ENCODE data around the gene ABR. TPM values are rescaled to one million over a fixed set of nuclear protein-coding genes. Genes with fewer than 3 reads are reported as not detected.

Gene ABR
- total and polyA plus RNA-seq, 4 donors, result 41.8 to 172 (median 120) TPM

GRCh38 chr17:964876-965275 is 214.9 kb downstream of the ABR start:
- Histone ChIP-seq H3K4me1 (ENCODE audit: control insufficient read depth in 1 of 2, insufficient read depth in 2 of 2, low read length in 2 of 2) (no peaks in the 10 kb centered on the region), H3K36me3 (ENCODE audit: control insufficient read depth in 1 of 2, insufficient read depth in 2 of 2, low read length in 1 of 2) (no peaks in the 10 kb centered on the region), H3K27ac (ENCODE audit: low read depth in 1 of 2, low read length in 2 of 2) (no peak overlapping the region), H3K27me3 (ENCODE audit: control insufficient read depth in 1 of 2, insufficient read depth in 2 of 2, low read length in 1 of 2) (no peaks in the 10 kb centered on the region), H3K9me3 (ENCODE audit: control insufficient read depth, low read length) (no peaks in the 10 kb centered on the region), H3K4me3 (ENCODE audit: low read length in 2 of 2) (no peak overlapping the region)
- no peak for ATAC-seq (ENCODE audit: low FRiP score)
- intact Hi-C loops (cut with DNase I), result no loop called here
- 58 to 66% methylated on average over 14 of the region's 14 CpGs for WGBS, 2 donors
- DNase-seq, result no peak

DNA sequence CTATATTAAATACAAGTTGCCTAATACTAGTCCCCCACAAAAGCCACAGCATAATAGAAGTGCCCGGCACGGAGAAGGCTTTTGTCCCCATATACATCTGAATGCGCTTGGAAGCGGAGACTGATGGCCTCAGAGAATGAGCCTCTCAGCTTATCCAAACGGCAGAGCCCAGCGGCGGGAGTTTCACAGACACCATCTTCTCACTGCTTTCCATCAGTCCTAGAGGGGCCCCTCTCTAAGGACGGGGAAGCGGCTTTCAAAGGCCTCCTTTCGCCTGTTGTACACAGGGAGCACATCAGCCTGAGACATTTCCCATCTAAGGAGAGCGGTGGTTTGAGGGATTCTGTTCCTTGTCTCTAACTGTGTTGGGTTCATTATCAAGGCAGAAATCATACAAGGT is 217.1 kb downstream of the ABR start:
- DNase-seq (no peak), ATAC-seq (ENCODE audit: low FRiP score) (no peak)
- H3K4me3 ChIP-seq (ENCODE audit: low read length in 2 of 2), result no peak overlapping the region
- no peak overlapping the region for H3K27ac ChIP-seq (ENCODE audit: low read depth in 1 of 2, low read length in 2 of 2)
- no peaks in the 10 kb centered on the region for H3K36me3 ChIP-seq (ENCODE audit: control insufficient read depth in 1 of 2, insufficient read depth in 2 of 2, low read length in 1 of 2)
- no peaks in the 10 kb centered on the region for H3K27me3 ChIP-seq (ENCODE audit: control insufficient read depth in 1 of 2, insufficient read depth in 2 of 2, low read length in 1 of 2)
- H3K4me1 ChIP-seq (ENCODE audit: control insufficient read depth in 1 of 2, insufficient read depth in 2 of 2, low read length in 2 of 2), result no peaks in the 10 kb centered on the region
- no peaks in the 10 kb centered on the region for H3K9me3 ChIP-seq (ENCODE audit: control insufficient read depth, low read length)
- intact Hi-C loops (cut with DNase I), result no loop called here
- 84 to 85% methylated on average over 11 of the region's 11 CpGs for WGBS, 2 donors

DNA sequence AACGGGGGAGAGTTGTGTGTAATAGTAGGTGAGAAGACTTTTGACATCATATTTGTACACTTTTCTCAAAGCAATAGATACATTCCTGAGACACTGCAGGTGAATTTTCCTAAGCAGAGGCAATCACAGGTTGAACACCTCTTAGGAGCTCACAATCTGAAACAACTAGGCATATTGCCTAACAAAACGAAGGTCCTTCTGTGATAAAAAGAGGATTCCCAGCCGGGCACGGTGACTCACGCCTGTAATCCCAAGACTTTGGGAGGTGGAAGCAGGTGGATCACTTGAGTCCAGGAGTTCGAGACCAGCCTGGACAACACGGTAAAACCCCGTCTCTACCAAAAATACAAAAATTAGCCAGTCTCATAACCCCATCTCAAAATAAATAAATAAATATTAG is 217.6 kb downstream of the ABR start:
- no peaks in the 10 kb centered on the region for H3K27me3 ChIP-seq (ENCODE audit: control insufficient read depth in 1 of 2, insufficient read depth in 2 of 2, low read length in 1 of 2)
- ATAC-seq (ENCODE audit: low FRiP score) (no peak), DNase-seq (no peak)
- H3K4me3 ChIP-seq (ENCODE audit: low read length in 2 of 2), result no peak overlapping the region
- no peaks in the 10 kb centered on the region for H3K9me3 ChIP-seq (ENCODE audit: control insufficient read depth, low read length)
- no peak overlapping the region for H3K27ac ChIP-seq (ENCODE audit: low read depth in 1 of 2, low read length in 2 of 2)
- no peaks in the 10 kb centered on the region for H3K4me1 ChIP-seq (ENCODE audit: control insufficient read depth in 1 of 2, insufficient read depth in 2 of 2, low read length in 2 of 2)
- intact Hi-C loops (cut with DNase I), result no loop called here
- WGBS, 2 donors, result 80 to 83% methylated on average over 8 of the region's 8 CpGs
- H3K36me3 ChIP-seq (ENCODE audit: control insufficient read depth in 1 of 2, insufficient read depth in 2 of 2, low read length in 1 of 2), result no peaks in the 10 kb centered on the region

- ATAC-seq (ENCODE audit: low FRiP score) (no peak), DNase-seq (peak in 1 of 2 donors; percentile 66)
- no peaks in the 10 kb centered on the region for H3K4me1 ChIP-seq (ENCODE audit: control insufficient read depth in 1 of 2, insufficient read depth in 2 of 2, low read length in 2 of 2)
- intact Hi-C loops (cut with DNase I), result loop anchor here in 1 of 2 donors (10.0 kb wide), 1 partner anchor 54 kb away; no protein-coding TSS in a partner anchor
- H3K9me3 ChIP-seq (ENCODE audit: control insufficient read depth, low read length), result no peaks in the 10 kb centered on the region
- H3K4me3 ChIP-seq (ENCODE audit: low read length in 2 of 2), result no peak overlapping the region
- WGBS, 2 donors, result 88 to 92% methylated on average over 31 of the region's 31 CpGs
- H3K36me3 ChIP-seq (ENCODE audit: control insufficient read depth in 1 of 2, insufficient read depth in 2 of 2, low read length in 1 of 2), result no peaks in the 10 kb centered on the region
- no peak overlapping the region for H3K27ac ChIP-seq (ENCODE audit: low read depth in 1 of 2, low read length in 2 of 2)
- H3K27me3 ChIP-seq (ENCODE audit: control insufficient read depth in 1 of 2, insufficient read depth in 2 of 2, low read length in 1 of 2), result no peaks in the 10 kb centered on the region
These were observed 220.9 kb downstream of the ABR start for GRCh38 chr17:958712-959451.

DNA sequence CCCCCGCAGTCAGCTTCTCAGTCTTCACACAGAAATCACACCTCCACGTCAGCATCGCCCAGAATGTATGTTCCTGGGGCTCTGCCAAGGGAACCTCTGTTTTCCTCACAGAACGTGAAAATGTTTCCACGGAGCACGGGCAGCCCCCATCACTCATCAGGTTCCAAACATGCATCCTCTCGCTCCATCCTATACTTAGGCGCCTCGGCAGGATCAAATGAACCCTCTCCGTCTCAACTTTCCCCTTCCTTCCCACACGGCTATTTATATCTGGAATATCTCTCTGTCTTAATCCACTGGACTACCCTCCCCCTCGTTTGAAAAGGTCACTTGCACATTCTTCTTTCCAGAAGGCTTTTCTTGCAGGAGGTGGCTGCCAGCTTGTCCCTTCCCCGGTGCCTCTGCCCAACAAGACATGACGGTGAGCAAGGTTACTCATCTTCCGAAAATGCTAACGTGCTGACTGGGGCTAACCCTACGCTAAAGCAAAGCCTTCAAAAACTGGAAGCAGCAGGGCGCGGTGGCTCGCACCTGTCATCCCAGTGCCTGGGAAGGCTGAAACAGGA is 221.8 kb downstream of the ABR start:
- Histone ChIP-seq H3K4me1 (ENCODE audit: control insufficient read depth in 1 of 2, insufficient read depth in 2 of 2, low read length in 2 of 2) (no peaks in the 10 kb centered on the region), H3K36me3 (ENCODE audit: control insufficient read depth in 1 of 2, insufficient read depth in 2 of 2, low read length in 1 of 2) (no peaks in the 10 kb centered on the region), H3K27ac (ENCODE audit: low read depth in 1 of 2, low read length in 2 of 2) (no peak overlapping the region), H3K27me3 (ENCODE audit: control insufficient read depth in 1 of 2, insufficient read depth in 2 of 2, low read length in 1 of 2) (no peaks in the 10 kb centered on the region), H3K4me3 (ENCODE audit: low read length in 2 of 2) (no peak overlapping the region), H3K9me3 (ENCODE audit: control insufficient read depth, low read length) (no peaks in the 10 kb centered on the region)
- peak in 1 of 2 donors; percentile 64 for DNase-seq
- no peak for ATAC-seq (ENCODE audit: low FRiP score)
- WGBS, 2 donors, result 35 to 43% methylated on average over 20 of the region's 20 CpGs
- intact Hi-C loops (cut with DNase I), result loop anchor here in 1 of 2 donors (10.0 kb wide), 1 partner anchor 53 kb away; no protein-coding TSS in a partner anchor

DNA sequence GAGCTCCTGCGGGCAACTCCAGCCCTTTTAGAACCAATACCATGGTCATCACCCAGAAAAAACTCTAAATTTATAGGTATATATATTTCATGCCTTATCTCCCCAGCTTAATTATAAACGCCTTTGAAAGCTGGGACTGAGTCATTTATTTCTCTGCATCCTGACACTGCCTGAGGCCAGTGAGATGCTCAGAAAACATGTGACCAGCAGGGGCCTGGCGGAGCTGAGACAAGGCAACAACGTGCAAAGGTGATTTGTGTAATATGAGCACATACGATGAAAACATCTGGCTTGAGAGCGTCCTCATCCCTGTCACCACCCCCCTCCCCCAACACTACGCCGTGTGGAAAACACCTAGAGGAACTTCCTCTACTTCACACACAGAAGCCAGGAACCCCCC is 222.9 kb downstream of the ABR start:
- H3K4me1 ChIP-seq (ENCODE audit: control insufficient read depth in 1 of 2, insufficient read depth in 2 of 2, low read length in 2 of 2), result no peaks in the 10 kb centered on the region
- no peak for DNase-seq

DNA sequence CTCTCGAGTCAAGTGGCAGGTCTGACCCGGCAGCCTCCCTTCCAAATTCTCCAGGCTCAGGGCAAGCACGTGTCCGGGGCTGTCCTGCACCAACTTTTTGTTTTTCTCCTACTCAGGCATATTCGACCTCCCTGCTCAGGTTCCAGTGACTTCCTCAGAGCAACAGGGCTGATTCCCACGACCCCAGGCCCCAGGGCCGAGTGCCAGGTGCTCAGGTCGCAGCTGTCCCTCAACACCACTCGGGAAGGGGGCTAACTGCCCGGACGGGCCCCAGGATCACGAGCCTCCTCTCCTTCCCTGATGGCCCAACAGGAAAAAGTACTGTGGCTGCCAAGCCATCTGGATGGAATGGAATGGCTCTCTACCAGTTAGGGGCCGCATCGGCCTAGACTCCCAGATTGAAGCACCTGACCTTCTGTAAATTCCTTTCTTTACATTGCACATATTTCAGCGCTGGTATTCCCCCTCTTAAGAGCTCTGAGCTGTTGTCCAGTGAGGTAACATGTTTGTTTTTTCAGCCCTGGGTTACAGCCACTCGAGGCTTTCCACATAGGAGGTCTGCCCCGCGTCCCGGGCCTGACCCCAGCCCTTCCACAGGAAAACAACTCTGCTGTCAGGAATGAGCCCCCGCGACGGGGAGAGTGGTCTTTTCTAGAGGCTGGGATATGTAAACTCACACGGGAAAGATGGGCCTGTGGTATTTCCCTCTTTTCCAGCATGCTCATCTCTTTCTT is 225.2 kb downstream of the ABR start:
- peak; percentile 5 for ATAC-seq (ENCODE audit: low FRiP score)
- Histone ChIP-seq H3K4me3 (ENCODE audit: low read length in 2 of 2) (no peak overlapping the region), H3K27ac (ENCODE audit: low read depth in 1 of 2, low read length in 2 of 2) (peak overlapping the region in 1 of 2 donors; percentile 19), H3K27me3 (ENCODE audit: control insufficient read depth in 1 of 2, insufficient read depth in 2 of 2, low read length in 1 of 2) (no peaks in the 10 kb centered on the region), H3K4me1 (ENCODE audit: control insufficient read depth in 1 of 2, insufficient read depth in 2 of 2, low read length in 2 of 2) (no peaks in the 10 kb centered on the region), H3K9me3 (ENCODE audit: control insufficient read depth, low read length) (no peaks in the 10 kb centered on the region), H3K36me3 (ENCODE audit: control insufficient read depth in 1 of 2, insufficient read depth in 2 of 2, low read length in 1 of 2) (no peaks in the 10 kb centered on the region)
- 21 to 26% methylated on average over 23 of the region's 23 CpGs for WGBS, 2 donors
- peak in 1 of 2 donors; percentile 73 for DNase-seq
- intact Hi-C loops (cut with DNase I), result loop anchor here in 1 of 2 donors (10.0 kb wide), 1 partner anchor 50 kb away; no protein-coding TSS in a partner anchor

More for the DNA sequence above, 222.9 kb downstream of the ABR start:
- H3K9me3 ChIP-seq (ENCODE audit: control insufficient read depth, low read length), result no peaks in the 10 kb centered on the region
- H3K27me3 ChIP-seq (ENCODE audit: control insufficient read depth in 1 of 2, insufficient read depth in 2 of 2, low read length in 1 of 2), result no peaks in the 10 kb centered on the region
- WGBS, 2 donors, result 79 to 83% methylated on average over 8 of the region's 8 CpGs
- H3K4me3 ChIP-seq (ENCODE audit: low read length in 2 of 2), result no peak overlapping the region
- no peak overlapping the region for H3K27ac ChIP-seq (ENCODE audit: low read depth in 1 of 2, low read length in 2 of 2)
- ATAC-seq (ENCODE audit: low FRiP score), result no peak
- H3K36me3 ChIP-seq (ENCODE audit: control insufficient read depth in 1 of 2, insufficient read depth in 2 of 2, low read length in 1 of 2), result no peaks in the 10 kb centered on the region
- intact Hi-C loops (cut with DNase I), result loop anchor here in 1 of 2 donors (10.0 kb wide), 1 partner anchor 52 kb away; no protein-coding TSS in a partner anchor

DNA sequence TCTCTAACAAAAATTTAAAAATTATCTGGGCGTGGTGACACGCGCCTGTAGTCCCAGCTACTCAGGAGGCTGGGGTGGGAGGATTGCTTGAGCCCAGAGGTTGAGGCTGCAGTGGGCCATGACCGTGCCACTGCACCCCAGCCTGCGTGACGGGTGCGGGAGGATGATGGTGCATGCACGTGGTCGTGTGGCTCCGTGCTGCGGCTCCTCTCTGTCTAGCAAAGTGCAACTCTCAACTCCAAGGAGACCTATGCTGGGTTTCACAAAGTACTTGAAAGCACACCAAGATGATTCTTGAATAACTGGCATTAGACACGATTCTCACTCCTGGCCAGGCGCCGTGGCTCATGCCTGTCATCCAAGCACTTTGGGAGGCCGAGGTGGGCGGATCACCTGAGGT is 226.0 kb downstream of the ABR start:
- Histone ChIP-seq H3K4me3 (ENCODE audit: low read length in 2 of 2) (no peak overlapping the region), H3K4me1 (ENCODE audit: control insufficient read depth in 1 of 2, insufficient read depth in 2 of 2, low read length in 2 of 2) (no peaks in the 10 kb centered on the region), H3K27me3 (ENCODE audit: control insufficient read depth in 1 of 2, insufficient read depth in 2 of 2, low read length in 1 of 2) (no peaks in the 10 kb centered on the region), H3K27ac (ENCODE audit: low read depth in 1 of 2, low read length in 2 of 2) (no peak overlapping the region), H3K9me3 (ENCODE audit: control insufficient read depth, low read length) (no peaks in the 10 kb centered on the region), H3K36me3 (ENCODE audit: control insufficient read depth in 1 of 2, insufficient read depth in 2 of 2, low read length in 1 of 2) (no peaks in the 10 kb centered on the region)
- 87 to 88% methylated on average over 16 of the region's 16 CpGs for WGBS, 2 donors
- intact Hi-C loops (cut with DNase I), result loop anchor here in 1 of 2 donors (10.0 kb wide), 1 partner anchor 49 kb away; no protein-coding TSS in a partner anchor
- DNase-seq (peak in 1 of 2 donors; percentile 37), ATAC-seq (ENCODE audit: low FRiP score) (no peak)
